Keratinocyte (primary cell): ENCODE results near the gene TLE1. TPM values are rescaled to one million over a fixed set of nuclear protein-coding genes. Genes with fewer than 3 reads are reported as not detected.

Experiments
- DNase-seq: peaks from one replicate; pipeline ENCODE4 v3.0.0-alpha.2; 2011; ENCODE audit warnings: low read depth, missing footprints, low spot score
- FAIRE-seq: peaks from 2 replicates; lab custom pipeline; 2011; peaks lifted over from hg19 to GRCh38; lab: Jason Lieb, UNC
- H2AFZ ChIP-seq: 2 replicates; pipeline ENCODE4 v1.6.0; 2012; ENCODE audit warnings: low read length, control low read depth, inconsistent platforms; ENCODE audit not compliant: control insufficient read depth
- H3K27ac ChIP-seq: 2 replicates; pipeline ENCODE4 v1.5.1; 2011; ENCODE audit warnings: low read length; ENCODE audit not compliant: control insufficient read depth, insufficient read depth
- H3K27me3 ChIP-seq: 3 replicates; pipeline ENCODE4 v1.6.0; 2011; ENCODE audit warnings: low read length; ENCODE audit not compliant: control insufficient read depth, insufficient read depth; ENCODE audit errors: extremely low read depth
- H3K36me3 ChIP-seq, 2 experiments: 2 replicates in 1 of 2; 3 replicates in 1 of 2; pipeline ENCODE4 v1.5.1; 2011; ENCODE audit warnings: low read length in 2 of 2, mild to moderate bottlenecking in 1 of 2; ENCODE audit not compliant: control insufficient read depth in 2 of 2, insufficient read depth in 2 of 2; ENCODE audit errors: extremely low read depth in 1 of 2
- H3K4me1 ChIP-seq: 3 replicates; pipeline ENCODE4 v1.5.1; 2011; ENCODE audit warnings: low read length; ENCODE audit not compliant: control insufficient read depth, insufficient read depth; ENCODE audit errors: extremely low read depth
- H3K4me2 ChIP-seq: 3 replicates; pipeline ENCODE4 v1.6.0; 2011; ENCODE audit warnings: low read depth, low read length; ENCODE audit not compliant: control insufficient read depth, insufficient read depth; ENCODE audit errors: extremely low read depth
- H3K4me3 ChIP-seq, 3 experiments: fragments of 200-600 bp in 1 of 3; sonication (generic) in 1 of 3; 2 replicates in 2 of 3; 3 replicates in 1 of 3; pipeline ENCODE4 v1.5.1; 2011 to 2016; ENCODE audit warnings: low read length in 3 of 3, mild to moderate bottlenecking in 3 of 3, control low read depth in 2 of 3, inconsistent platforms in 1 of 3, low read depth in 1 of 3, mixed read lengths in 1 of 3, mixed run types in 1 of 3, moderate library complexity in 1 of 3; ENCODE audit not compliant: control insufficient read depth in 2 of 3, insufficient read depth in 2 of 3; ENCODE audit errors: extremely low read depth in 1 of 3
- H3K79me2 ChIP-seq: 2 replicates; pipeline ENCODE4 v1.6.0; 2012; ENCODE audit warnings: low read length; ENCODE audit not compliant: control insufficient read depth, insufficient read depth
- H3K9ac ChIP-seq: 3 replicates; pipeline ENCODE4 v1.6.0; 2011; ENCODE audit warnings: low read length; ENCODE audit not compliant: control insufficient read depth, insufficient read depth; ENCODE audit errors: extremely low read depth
- H3K9me1 ChIP-seq: 3 replicates; pipeline ENCODE4 v1.6.0; 2011; ENCODE audit warnings: low read length; ENCODE audit not compliant: control insufficient read depth, insufficient read depth; ENCODE audit errors: extremely low read depth
- H3K9me3 ChIP-seq: 2 replicates; pipeline ENCODE4 v1.5.1; 2012; ENCODE audit warnings: low read depth, low read length; ENCODE audit not compliant: control insufficient read depth
- H4K20me1 ChIP-seq: 3 replicates; pipeline ENCODE4 v1.6.0; 2011; ENCODE audit warnings: low read length; ENCODE audit not compliant: control insufficient read depth, insufficient read depth; ENCODE audit errors: extremely low read depth
- CTCF ChIP-seq, 3 experiments: IDR thresholded peaks in 1 of 3; conservative IDR thresholded peaks in 1 of 3; optimal IDR thresholded peaks in 1 of 3; 2 replicates in 2 of 3; 3 replicates in 1 of 3; pipeline versions ENCODE3 to v1.5.1; 2011; ENCODE audit warnings: low read length in 3 of 3, mild to moderate bottlenecking in 3 of 3, moderate library complexity in 2 of 3, control low read depth in 1 of 3, inconsistent platforms in 1 of 3; ENCODE audit not compliant: insufficient read depth in 2 of 3; ENCODE audit errors: extremely low read depth in 1 of 3
- EZH2 ChIP-seq: IDR thresholded peaks from one replicate; pipeline ENCODE4 v1.6.1; 2012; ENCODE audit warnings: inconsistent platforms, mild to moderate bottlenecking, low read length, moderate library complexity
- dilution Hi-C: fragments of 300-500 bp; cut with MboI; formaldehyde crosslinking; loops from one replicate; pipeline ENCODE4 v1.7.0; 2020; ENCODE audit warnings: low sequenced_read_pairs; ENCODE audit not compliant: extremely low pct_ligation_motif_present
- polyA plus RNA-seq, 5 experiments: library from polyadenylated mRNA; depleted of rRNA in 3 of 5; stranded (reverse) in 3 of 5; stranded (forward) in 1 of 5; unstranded in 1 of 5; fragments of >200 nt; gene quantifications; 1 replicate in 1 of 5; 2 replicates in 3 of 5; 3 replicates in 1 of 5; pipeline versions ENCODE4 v1.2.1 to v1.2.3, GENCODE V29; 2011 to 2012; ENCODE audit warnings: missing spikeins in 2 of 5, low read depth in 1 of 5, low replicate concordance in 1 of 5

Gene TLE1
- polyA plus RNA-seq, 1 donor (not counting 4 experiments of a cell fraction or from before 2014, with no cell fraction given) = 29.6 TPM

GRCh38 chr9:81653240-81653639, 36.1 kb downstream of the TLE1 start:
- Histone ChIP-seq H3K9me3 (no peaks in the 10 kb centered on the region), H3K9me1 (no peaks in the 10 kb centered on the region), H2AFZ (no peak overlapping the region), H3K4me2 (no peak overlapping the region), H3K36me3 (peaks cover 7 to 14% of the 10 kb centered on the region in 2 experiments), H3K4me3 (no peak overlapping the region), H3K9ac (no peak overlapping the region), H4K20me1 (no peaks in the 10 kb centered on the region), H3K27me3 (no peaks in the 10 kb centered on the region), H3K4me1 (peaks cover 4% of the 10 kb centered on the region), H3K79me2 (peaks cover 41% of the 10 kb centered on the region), H3K27ac (no peak overlapping the region)
- TF ChIP-seq EZH2 (no peak), CTCF (optimal IDR thresholded peaks at IDR 0.05 in 1 of 3, IDR thresholded peaks at IDR 0.05 in 1 of 3, conservative IDR thresholded peaks at IDR 0.05 in 1 of 3; ENCODE audit: extremely low read depth in 1 of 3, insufficient read depth in 2 of 3, low read length in 3 of 3) (no peak)
- peak; percentile 46 for FAIRE-seq
- dilution Hi-C loops = no loop called here
- DNase-seq = no peak

DNA sequence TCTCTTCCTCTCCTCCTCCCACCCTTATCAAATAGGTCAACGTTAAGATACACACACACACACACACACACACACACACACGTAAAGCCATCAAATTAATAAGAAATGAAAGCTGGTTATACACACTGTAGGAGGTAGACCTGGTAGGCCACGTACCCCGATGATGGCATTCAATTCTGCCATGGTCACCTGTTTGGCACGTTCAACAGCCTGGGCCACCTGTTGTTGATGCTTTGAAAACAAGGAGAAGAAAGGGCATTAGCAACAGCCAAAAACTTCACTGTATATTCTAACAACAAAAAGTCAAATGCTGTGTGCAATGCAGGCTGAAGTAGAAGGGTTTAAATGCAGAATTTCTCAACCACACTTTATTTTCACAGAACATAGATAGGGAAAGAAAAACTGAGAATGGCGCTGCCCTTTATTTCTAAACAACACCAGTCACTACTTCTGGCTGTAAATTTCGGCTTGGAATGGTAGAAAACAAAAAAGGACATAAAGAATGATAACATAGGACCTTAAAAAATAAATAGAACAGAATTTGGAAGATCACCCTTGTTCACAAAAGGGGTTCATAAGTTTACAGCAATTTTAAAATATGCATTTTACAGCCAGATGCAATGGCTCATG, 37.2 kb downstream of the TLE1 start:
- FAIRE-seq = no peak
- Histone ChIP-seq H2AFZ (no peak overlapping the region), H3K9ac (no peak overlapping the region), H3K36me3 (peaks cover 7 to 14% of the 10 kb centered on the region in 2 experiments), H3K9me1 (no peaks in the 10 kb centered on the region), H3K79me2 (peaks cover 37% of the 10 kb centered on the region), H3K4me3 (no peak overlapping the region), H3K4me1 (peaks cover 4% of the 10 kb centered on the region), H3K4me2 (no peak overlapping the region), H4K20me1 (no peaks in the 10 kb centered on the region), H3K27me3 (no peaks in the 10 kb centered on the region), H3K27ac (no peak overlapping the region), H3K9me3 (no peaks in the 10 kb centered on the region)
- TF ChIP-seq CTCF (optimal IDR thresholded peaks at IDR 0.05 in 1 of 3, IDR thresholded peaks at IDR 0.05 in 1 of 3, conservative IDR thresholded peaks at IDR 0.05 in 1 of 3; ENCODE audit: extremely low read depth in 1 of 3, insufficient read depth in 2 of 3, low read length in 3 of 3) (no peak), EZH2 (no peak)
- dilution Hi-C loops = no loop called here
- no peak for DNase-seq
